CD4-positive, alpha-beta T cell treated with Interleukin-2 at 100 ng/mL for 4 hours (primary cell): ENCODE results near the gene PIWIL4.

ENCODE experiments used
- DNase-seq: peaks from one replicate; pipeline ENCODE4 v3.0.0-alpha.2; 2020; ENCODE audit warnings: low spot score

PIWIL4 gene

DNA sequence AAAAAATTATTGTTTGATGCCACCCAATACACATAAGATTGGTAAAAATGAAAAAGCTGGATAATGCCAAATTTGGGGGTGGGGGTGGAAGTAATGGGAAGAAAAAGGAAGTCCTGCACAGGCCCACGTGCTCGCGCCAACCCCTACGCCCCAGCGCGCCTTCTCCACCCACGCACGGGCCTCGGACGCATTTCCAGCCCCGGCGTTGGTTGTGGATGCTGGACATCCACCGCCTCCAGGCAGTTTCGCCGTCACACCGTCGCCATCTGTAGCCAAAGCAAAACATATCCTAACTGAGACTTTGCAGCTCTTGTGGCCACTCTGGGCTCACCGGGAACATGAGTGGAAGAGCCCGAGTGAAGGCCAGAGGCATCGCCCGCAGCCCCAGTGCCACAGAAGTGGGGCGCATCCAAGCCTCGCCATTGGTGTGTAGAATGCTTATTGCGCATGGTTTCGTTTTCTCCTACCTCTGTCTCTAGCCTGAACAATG is at the start of gene PIWIL4:
PIWIL4 (plus strand) TSS at position 188 of the 490 bp plus-strand sequence; CDS start at position 339, 151 bp downstream.
- DNase-seq: no peak

DNA sequence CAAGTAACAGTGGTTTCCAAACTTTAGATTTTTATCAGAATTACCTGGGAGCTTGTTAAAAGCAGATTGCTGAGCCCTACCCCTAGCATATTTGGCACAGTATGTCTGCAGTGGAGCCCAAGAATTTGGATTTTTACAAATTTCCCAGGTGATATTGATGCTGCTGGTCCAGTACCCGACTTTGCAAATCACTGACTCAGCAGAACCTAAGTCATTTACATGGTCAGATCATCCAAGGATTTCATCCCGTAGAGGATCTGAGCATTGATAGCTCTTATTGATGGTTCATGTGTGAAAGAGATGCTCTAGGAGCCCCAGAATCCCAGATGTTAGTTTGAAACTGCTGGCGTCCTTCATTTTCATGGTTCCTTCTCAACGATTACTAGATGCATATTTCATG is 48.9 kb upstream of the PIWIL4 start:
- no peak for DNase-seq

DNA sequence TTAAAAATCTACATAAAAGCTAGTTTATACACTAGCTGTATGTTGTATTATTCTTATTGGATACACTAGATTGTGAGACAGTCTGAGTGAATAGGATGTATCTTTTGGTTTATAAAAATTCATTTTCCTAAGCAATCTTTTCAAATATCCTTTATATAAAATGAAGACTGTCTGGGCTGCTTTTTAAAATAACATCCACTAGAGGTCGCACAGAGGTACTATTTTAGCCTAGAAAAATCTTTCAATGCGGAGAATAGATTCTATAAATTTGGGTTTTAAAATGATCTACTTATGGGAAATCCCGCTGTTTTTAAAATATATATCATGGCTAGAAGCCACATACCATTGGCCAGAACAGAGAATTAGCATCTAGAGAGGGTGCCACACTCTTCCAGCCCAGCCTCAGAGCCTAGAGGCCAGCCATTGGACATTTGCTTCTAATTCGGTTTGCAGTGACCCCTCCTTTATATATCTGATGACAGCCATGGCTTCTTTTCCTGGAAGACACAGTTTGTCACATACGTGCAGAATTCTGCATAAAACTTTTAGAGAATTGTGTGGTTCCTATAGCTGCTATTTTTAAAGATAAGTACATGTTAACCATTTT is 47.6 kb upstream of the PIWIL4 start:
- peak; percentile 53 for DNase-seq

DNA sequence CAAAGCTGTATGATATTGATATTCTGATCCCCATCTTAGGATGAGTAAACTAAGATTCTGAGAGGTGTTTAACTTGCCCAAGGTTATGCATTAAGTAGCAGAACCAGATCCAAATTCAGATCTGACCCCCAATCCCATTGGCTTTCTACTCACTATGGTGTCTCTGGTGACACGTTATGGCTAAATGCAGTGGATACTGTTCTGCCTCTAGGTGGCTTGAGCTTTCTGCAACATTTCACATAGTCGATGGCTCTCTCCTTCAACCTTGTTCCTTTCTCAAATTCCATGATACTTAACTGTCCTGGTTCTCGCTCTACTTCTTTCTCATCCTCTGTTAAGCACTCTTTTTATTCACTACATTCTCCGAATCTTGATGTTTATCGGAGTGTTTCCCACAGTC is 45.5 kb upstream of the PIWIL4 start:
- DNase-seq: no peak

DNA sequence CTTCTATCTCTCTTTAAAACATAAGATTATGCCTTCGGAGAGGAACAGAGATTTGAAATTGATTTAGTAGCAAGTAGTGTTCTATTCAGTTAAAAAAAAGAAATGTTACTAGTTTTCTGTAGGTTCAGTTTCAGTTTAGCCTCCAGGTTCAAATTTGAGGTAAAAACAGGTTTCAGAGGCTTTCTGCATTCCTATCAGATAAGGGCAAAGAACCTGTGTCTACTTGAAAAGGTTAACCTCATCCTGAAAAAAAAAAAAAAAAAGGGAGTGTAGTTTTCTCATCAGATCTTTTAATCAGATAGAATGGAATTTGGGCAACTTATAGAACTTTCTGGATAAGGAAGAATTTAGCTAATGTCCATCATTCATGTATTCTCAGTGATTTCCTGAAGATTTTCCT is 42.8 kb upstream of the PIWIL4 start:
- no peak for DNase-seq

DNA sequence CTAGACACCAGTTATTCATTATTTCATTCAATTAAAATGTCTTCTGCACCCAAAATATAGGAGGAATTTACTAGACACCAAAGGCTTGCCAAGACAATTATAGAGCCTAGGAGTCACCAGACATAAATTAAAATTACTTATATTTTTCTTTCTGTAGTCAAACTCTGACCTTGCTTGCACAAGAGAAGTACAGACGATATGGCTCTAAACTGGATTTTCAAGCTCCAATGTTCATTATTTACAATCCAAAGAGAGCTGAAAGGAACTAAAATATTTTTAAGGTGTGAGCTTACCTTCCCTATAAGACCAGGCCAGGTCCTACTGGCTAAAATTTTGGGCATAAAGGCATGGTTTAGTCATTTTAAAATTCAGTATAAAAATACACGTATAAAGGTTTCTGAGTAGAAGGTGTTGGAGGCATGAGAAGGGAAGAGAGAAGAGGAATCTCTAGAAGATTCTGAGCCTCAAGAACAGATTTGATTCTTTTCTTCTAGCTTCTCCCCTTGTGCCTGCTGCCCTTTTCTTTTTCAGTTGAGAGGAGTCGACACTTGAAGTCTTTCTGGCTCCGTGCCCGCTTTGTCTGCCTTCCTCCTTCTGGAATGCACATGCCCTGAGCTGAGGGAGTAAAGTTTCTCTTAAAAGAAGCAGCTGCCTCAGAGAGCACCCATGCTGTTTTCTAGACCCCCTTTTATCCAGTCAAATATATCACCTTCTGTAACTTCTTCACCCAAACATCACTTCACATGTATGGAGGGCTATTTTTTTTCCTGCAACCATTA is 41.4 kb upstream of the PIWIL4 start:
- no peak for DNase-seq

DNA sequence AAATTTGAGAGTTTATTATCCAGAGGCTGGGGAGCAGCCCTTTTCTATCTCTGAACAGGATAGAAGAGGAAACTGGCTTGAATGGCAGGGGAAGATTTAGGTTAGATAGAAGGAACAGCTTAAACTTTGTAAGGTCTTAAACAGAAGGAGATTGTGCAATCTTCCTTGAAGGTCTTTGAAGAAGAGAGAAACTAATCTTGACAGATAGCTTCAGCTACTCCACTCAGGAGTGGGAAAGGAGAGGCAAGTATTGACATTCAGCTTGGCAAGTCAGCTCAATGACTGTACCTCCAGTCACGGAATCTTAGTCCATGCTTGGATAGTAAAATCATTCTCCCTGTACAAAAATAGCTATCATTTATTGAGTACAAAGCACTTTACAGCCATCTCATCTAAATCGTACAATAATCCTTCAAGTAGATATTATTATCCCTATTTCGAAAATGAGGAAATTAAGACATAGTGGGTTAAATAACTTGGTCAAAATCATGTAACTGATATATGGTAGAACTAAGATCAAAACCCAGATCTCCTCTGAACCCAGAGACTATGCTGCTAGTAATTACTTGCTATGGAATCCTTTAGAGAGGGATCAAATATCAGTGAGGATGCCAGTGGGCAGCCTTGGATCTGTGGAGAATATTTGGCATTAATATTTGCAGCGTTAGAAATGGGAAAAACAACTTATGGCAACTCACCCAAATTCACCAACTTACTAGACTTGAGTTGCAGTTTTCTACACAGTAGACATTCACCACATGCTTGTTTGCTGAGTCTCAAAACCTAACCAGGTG is 40.3 kb upstream of the PIWIL4 start:
- DNase-seq: no peak

DNA sequence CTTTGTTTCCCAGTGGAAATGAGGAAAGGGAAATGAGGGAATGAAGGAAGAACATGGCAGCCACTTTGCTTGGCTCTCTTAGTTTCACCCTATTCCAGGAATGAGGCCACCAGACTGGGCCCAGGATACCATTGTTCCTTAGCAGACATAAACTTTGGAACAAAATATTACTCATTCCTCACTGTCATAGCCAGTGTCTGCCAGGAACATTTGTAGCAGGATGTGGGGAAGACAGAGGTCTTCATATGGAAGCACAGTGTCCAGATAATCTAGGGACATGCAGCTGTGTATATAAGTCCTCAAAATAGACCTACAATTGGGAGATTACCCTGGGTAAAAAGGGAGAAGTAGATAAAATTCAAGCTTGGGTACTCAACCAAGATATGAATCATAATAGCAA is 38.6 kb upstream of the PIWIL4 start:
- no peak for DNase-seq

DNA sequence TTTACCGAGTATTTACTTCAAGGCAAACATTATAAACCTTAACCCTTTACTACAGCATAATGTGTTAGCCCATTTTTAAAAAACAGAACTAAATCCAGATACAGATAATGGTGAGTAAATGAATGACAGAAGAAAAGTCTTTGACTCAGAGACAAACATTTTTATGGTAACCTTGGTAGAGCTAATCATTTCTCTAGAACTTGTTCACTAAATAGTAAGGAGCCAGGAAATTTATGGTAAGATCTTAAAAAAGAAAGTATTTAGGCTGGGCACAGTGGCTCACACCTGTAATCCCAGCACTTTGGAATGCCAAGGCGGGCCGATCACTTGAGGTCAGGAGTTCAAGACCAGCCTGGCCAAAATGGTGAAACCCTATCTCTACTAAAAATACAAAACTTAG is 35.0 kb upstream of the PIWIL4 start:
- no peak for DNase-seq

DNA sequence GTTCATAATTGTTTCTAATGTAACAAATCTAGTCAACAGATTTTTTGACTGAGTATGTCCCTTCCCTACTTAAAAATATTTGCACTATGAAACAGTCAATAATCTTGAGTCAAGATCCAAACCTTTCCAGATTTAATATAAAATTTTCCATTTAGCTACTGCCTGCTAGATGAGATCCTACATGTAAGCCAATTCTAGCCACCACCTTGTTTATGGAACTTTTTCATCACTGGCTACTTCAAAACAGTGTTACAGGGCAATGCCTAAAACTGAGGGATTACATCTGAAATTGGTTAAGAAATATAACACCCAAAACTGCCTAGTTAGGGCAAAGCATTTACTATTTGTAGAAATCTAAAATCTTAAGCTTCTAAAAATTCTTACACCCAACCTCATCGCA is 34.0 kb upstream of the PIWIL4 start:
- no peak for DNase-seq

DNA sequence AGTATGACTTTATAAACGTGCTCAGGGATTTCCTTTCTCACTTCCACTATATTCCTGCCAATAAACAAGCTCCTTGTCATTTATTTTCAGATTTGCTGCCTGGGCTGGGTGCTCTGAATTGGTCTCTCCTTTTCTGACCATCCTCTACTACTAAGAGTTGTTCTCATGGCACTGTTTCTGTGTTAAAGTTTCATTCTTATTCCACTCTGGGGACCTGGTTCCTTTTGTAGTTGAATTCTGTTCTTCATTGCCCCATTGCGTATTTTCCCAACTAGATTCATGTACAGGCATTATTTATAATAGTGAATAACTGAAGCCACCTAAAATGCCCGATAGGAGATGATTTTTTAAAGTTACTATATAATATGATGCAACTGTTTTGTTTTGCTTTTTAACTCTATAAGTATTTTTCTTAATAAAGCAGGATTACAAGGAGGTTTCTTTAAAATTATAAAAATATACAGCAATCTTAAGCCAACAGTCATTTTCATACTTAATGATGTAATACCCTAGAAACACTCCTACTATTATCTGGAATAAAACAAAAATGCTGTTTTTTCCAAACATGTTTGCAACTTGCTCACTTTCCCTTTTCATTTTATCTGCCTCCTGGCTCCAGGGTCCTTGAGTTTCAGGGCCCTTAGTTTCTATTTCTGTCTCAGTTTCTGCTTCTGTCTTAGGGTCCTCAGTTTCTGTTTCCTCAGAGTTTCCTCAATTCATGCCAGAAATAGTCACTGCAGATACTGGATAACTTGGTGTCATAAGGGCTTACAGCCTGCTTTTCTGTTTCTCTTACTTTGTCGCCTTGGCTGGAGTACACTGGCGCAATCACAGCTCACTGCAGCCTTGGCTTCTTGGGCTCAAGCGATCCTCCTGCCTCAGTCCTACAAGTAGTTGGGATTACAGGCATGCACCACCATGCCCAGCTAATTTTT is 33.2 kb upstream of the PIWIL4 start:
- DNase-seq: no peak

DNA sequence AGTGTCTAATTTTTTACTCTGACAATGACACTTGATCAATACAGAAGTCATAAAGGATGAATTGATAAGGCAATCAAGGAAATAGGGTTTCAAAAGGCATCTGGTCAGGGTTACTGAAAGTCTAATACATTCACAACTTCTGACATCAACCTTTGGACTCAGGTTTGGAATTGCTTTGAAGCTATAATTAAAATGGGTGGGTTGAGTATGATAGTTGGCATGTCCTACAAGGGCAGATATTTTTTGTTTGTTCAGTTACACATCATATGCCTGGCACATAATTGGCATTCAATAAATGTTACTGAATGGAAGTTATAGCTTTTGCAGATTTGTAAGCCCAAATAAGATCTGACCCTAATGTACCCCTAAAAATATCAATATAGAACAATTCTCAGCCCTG is 30.8 kb upstream of the PIWIL4 start:
- DNase-seq: no peak

DNA sequence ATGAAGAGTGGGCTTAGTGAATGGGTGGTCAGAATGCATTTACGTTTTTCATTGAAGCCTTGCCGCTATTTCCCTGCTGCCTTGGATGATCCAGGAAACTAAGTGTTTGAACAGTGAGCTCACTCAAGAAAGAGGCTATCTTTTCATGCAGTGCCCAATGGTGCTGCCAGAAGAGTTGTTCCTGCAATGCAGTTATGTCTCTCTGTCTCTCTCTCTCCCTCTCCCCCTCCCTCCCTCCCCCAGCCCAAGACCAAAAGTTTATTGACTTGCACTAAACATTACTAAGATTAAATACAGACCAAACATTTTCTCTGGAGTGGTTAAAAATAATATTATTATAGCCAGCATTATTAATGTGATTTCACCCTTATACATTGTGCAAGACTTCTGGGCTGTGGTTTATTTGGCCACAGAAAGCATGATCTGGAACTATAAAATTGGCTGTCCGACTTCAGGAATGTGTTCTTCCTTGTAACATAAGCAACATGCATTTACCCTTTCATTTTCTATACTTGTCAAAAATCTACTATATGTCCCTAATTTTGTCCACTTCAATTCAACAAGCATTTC is 30.1 kb upstream of the PIWIL4 start:
- no peak for DNase-seq

DNA sequence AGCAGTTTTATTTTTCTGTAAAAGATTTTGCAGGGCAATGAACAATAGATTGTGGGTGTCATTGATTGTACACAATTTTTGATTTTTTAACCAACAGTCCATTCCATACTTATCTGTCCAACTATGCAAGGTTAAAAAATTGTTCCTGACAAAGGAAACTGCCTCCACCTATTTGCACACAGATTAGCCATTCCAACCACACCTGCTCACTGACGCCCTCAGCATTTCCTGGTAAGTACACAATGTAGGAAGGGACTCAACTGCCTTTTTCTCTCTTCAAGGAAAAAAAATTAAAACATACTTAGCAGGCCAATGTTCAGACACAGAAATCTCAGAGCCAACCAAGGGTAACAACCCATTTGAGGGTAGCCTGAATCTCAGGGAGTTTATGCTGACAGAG is 27.7 kb upstream of the PIWIL4 start:
- no peak for DNase-seq

DNA sequence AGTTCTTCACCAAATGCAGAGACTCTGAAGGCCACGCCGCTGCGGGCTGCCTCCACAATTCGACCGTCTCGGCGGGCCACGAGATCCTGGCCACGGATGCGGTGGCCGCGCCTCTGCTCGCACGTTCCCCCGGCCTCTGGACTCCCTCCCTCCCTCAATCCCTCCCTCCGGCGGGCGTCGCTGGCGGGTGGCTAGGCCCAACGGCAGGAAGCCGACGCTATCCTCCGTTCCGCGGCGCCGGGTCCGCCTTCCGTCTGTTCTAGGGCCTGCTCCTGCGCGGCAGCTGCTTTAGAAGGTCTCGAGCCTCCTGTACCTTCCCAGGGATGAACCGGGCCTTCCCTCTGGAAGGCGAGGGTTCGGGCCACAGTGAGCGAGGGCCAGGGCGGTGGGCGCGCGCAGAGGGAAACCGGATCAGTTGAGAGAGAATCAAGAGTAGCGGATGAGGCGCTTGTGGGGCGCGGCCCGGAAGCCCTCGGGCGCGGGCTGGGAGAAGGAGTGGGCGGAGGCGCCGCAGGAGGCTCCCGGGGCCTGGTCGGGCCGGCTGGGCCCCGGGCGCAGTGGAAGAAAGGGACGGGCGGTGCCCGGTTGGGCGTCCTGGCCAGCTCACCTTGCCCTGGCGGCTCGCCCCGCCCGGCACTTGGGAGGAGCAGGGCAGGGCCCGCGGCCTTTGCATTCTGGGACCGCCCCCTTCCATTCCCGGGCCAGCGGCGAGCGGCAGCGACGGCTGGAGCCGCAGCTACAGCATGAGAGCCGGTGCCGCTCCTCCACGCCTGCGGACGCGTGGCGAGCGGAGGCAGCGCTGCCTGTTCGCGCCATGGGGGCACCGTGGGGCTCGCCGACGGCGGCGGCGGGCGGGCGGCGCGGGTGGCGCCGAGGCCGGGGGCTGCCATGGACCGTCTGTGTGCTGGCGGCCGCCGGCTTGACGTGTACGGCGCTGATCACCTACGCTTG is 23.2 kb upstream of the PIWIL4 start, which contains the start of gene FUT4:
FUT4 (plus strand) TSS at position 227 of the 951 bp plus-strand sequence; CDS start at position 440, 213 bp downstream.
- DNase-seq: peak; percentile 66

DNA sequence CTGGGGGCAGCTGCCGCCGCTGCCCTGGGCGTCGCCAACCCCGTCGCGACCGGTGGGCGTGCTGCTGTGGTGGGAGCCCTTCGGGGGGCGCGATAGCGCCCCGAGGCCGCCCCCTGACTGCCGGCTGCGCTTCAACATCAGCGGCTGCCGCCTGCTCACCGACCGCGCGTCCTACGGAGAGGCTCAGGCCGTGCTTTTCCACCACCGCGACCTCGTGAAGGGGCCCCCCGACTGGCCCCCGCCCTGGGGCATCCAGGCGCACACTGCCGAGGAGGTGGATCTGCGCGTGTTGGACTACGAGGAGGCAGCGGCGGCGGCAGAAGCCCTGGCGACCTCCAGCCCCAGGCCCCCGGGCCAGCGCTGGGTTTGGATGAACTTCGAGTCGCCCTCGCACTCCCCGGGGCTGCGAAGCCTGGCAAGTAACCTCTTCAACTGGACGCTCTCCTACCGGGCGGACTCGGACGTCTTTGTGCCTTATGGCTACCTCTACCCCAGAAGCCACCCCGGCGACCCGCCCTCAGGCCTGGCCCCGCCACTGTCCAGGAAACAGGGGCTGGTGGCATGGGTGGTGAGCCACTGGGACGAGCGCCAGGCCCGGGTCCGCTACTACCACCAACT is 22.4 kb upstream of the PIWIL4 start:
- no peak for DNase-seq

DNA sequence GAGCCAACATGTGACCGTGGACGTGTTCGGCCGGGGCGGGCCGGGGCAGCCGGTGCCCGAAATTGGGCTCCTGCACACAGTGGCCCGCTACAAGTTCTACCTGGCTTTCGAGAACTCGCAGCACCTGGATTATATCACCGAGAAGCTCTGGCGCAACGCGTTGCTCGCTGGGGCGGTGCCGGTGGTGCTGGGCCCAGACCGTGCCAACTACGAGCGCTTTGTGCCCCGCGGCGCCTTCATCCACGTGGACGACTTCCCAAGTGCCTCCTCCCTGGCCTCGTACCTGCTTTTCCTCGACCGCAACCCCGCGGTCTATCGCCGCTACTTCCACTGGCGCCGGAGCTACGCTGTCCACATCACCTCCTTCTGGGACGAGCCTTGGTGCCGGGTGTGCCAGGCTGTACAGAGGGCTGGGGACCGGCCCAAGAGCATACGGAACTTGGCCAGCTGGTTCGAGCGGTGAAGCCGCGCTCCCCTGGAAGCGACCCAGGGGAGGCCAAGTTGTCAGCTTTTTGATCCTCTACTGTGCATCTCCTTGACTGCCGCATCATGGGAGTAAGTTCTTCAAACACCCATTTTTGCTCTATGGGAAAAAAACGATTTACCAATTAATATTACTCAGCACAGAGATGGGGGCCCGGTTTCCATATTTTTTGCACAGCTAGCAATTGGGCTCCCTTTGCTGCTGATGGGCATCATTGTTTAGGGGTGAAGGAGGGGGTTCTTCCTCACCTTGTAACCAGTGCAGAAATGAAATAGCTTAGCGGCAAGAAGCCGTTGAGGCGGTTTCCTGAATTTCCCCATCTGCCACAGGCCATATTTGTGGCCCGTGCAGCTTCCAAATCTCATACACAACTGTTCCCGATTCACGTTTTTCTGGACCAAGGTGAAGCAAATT is 21.7 kb upstream of the PIWIL4 start:
- DNase-seq: no peak

DNA sequence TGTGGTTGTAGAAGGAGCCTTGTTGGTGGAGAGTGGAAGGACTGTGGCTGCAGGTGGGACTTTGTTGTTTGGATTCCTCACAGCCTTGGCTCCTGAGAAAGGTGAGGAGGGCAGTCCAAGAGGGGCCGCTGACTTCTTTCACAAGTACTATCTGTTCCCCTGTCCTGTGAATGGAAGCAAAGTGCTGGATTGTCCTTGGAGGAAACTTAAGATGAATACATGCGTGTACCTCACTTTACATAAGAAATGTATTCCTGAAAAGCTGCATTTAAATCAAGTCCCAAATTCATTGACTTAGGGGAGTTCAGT is 21.1 kb upstream of the PIWIL4 start:
- no peak for DNase-seq

DNA sequence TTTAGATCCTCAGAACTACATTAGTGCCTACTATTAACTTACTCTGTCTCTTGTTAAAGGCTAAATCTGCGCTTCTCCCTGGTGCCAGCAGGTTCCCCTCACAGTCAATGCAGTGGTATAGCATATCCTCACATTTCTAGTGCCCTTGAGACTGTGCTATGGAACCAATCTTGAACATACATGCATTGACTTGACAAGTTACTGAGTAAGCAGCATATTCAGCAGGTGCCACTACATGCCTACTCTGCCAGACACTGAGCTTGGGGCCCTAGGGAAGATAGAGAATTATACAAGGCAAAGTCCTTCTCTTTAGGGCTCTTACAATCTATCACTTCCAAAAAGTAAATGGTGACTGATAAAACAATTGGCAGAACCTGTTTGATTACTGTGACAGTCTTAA is 20.3 kb upstream of the PIWIL4 start:
- no peak for DNase-seq
